Stimulated activated CD4-positive, alpha-beta T cell treated with anti-CD3 and anti-CD28 coated beads, Interleukin-4, amount 100 ng/mL, for 48 hours (primary cell): ENCODE results near the gene SECTM1.
A peak's percentile ranks its signal among the peaks of the same experiment; 100 is the strongest.

Source experiments
- DNase-seq, 2 donors: peaks; one replicate each; pipeline ENCODE4 v3.0.0-alpha.2; 2020; ENCODE audit warnings: low read depth in 2 of 2

Gene SECTM1

GRCh38 chr17:82328141-82328993 lies 5.2 kb downstream of the SECTM1 start:
- DNase-seq: no peak

GRCh38 chr17:82327757-82328140 lies 5.8 kb downstream of the SECTM1 start:
- DNase-seq: no peak

- no peak for DNase-seq
Observed at GRCh38 chr17:82327289-82327688, 6.3 kb downstream of the SECTM1 start.

DNA sequence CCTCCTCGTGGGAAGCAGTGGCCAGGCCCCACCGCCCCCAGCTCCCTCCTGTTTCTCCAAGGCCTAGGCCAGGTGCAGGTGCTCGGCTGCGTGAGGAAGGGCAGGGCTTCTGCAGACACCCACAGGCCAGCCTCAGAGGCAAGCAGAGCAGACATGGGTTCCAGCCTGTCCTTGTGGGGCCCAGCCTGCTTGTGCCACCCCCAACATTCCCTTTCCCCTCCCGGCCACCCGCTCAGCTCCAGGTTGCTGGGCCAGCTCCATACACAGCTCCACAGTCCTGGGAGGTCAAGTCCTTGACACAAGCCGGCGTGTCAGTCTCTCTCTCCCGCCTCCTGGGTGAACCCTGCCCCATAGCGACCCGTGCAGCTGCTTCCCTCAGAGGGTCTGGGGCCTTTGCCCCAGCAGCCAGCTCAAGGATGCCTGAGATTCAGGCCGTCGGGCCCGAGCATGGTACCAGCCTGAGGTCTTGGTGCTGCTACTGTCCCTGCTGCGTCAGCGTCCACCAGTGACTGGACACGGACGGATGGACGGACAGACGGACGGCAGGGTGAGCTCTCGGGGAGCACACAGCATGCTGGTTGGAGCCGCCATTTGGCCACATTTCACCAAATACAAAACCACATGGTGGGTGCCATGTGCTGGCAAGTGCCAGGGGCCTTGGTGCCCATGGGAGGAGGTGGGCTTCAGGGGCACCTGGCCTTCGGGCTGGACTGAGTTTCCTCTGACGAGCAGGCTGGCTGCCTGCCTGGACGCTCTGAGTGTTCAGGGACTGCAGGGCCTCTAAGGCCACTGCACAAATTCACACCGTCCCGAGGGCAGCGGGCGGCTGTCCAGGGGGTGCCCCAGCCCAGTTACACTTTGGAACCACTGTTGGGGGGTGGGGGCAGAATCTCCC lies 8.0 kb downstream of the SECTM1 start:
- DNase-seq: no peak

- no peak for DNase-seq
Observed at GRCh38 chr17:82324566-82325285, 8.8 kb downstream of the SECTM1 start.

- DNase-seq: no peak
Observed at GRCh38 chr17:82323514-82324234, 9.9 kb downstream of the SECTM1 start.

DNA sequence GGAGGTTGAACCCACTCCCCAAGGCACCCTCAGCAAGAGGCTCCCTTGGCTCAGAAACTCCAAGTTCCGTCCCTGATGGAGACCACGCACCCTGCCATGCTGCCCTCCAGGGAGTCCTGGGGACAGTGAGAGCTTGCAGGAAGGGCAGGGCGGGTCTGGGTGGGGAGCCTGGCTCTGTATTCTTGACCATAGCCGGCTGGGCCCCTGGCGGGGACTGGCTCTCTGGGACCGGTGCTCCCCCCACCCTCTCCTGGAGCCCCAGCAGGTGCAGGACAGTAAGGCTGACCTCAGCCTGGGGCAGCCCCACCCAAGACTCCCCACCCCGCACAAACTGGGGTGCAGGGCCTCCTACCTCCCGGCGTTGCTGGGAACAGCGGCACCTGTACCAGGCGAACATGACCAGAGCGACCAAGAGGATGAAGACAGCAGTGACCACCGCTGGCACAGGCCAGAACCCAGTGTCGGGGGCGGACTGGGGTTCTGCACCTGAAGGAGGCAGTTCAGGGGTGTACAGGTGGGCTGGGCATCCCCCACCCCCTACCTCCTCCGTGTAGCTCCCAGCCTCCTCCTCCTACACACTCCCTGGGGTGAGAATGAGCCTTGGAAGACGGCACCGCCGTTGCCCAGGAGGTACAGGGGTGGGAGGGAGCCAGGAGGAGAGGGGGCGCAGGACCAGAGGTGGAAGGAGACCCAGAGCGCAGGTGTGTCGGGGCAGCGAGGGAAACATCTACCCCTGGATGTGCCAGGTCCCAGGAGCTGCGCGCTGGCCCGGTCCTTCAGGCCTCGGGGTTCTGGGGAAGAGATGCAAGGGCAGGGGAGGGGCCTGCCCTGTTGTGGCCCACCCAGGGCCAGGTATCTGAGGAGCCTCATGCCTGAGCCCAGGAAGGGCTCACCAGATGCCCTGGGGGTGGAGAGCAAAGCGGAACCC lies 10.8 kb downstream of the SECTM1 start:
- DNase-seq: no peak

- no peak for DNase-seq
Observed at GRCh38 chr17:82321947-82322466, 11.6 kb downstream of the SECTM1 start.

DNA sequence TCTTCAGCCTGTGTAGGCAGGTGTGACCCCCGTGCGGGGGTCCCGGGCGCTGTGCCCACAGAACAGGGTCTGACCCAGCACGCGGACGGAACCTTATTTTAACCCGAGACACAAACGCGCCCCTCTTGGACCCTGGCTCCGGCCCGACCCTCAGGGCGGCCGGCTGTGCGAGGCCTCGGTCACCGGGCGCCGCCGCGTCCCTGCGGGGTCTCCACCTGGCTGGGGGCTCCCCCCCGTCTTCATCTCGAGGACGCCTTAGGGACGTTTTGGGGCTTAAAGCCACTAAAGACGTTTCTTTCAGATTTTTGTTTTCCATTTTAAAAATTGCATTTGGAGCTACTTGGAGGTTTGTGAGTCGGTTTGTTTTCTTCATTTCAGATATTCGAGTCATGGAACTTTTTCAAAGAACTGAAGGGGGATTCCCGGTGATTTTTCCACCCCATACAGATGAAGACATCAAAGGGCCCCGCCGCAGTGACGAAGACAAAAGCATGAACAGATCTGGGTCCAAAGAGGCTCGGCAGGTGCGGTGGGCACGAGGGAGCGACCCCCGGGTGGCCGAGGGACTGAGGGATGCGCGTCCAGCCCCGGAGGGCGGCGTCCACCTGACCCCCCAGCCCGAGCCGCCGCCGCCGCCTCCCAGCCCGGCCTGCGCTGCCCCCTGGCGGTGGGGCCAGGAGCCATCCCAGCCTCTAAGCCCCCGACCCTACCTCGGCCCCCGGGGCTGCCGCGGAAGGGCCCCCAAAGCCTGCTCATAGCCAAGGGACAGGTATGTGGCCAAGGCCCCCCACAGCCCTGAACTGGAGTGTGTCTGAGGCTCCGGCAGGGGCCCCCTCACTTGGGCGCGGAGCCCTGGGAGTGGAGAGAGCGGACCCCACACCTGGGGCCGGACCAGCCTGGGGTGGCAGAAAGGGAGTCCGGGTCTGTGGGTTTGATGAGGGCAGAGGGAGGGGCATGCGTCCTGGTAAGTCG lies 12.3 kb downstream of the SECTM1 start:
- peak; percentile 67 to 75 for DNase-seq

- DNase-seq: no peak
Observed at GRCh38 chr17:82320140-82320840, 13.3 kb downstream of the SECTM1 start.

DNA sequence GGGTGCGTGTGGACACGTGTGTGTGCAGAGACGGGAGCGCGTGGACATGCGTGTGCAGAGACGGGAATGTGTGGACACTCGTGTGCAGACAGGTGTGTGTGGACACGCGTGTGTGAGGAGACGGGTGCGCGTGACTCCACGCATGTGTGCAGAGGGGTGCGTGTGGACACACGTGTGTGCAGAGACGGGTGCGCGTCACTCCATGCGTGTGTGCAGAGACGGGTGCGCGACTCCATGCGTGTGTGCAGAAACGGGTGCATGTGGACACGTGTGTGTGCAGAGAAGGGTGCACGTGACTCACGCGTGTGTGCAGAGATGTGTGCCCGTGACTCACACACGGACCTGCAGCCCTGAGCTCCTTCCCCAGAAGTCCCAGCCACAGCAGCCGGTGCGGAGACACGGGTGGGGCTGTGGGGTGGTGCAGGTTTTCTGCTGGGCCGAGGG lies 13.9 kb downstream of the SECTM1 start:
- no peak for DNase-seq

DNA sequence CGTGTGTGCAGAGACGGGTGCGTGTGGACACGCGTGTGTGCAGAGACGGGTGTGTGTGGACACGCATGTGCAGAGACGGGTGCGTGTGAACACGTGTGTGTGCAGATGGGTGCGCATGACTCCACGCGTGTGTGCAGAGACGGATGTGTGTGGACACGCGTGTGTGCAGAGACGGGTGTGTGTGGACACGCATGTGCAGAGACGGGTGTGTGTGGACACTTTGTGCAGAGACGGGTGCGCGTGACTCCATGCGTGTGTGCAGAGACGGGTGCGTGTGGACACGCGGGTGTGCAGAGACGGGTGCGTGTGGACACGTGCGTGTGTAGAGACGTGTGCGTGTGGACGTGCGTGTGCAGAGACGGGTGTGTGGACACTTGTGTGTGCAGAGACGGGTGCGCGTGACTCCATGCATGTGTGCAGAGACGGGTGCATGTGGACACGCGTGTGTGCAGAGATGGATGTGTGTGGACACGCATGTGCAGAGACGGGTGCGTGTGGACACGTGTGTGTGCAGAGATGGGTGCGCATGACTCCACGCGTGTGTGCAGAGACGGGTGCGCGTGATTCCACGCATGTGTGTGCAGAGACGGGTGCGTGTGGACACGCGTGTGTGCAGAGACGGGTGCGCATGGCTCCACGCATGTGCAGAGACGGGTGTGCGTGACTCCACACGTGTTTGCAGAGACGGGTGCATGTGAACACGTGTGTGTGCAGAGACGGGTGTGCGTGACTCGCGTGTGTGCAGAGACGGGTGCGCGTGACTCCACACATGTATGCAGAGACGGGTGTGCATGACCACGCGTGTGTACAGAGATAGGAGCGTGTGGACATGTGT lies 14.6 kb downstream of the SECTM1 start:
- no peak for DNase-seq

DNA sequence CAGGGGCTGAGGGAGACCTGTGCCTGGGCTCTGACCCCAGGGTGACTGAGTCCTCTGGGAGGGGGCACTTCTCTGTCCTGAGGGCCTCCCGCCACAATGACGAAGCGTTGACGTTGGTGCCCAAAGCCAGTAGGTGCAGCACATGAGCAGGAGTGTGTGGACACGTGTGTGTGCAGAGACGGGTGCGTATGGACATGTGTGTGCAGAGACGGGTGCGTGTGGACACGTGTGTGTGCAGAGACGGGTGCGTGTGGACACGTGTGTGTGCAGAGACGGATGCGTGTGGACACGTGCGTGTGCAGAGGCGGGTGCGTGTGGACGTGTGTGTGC lies 15.4 kb downstream of the SECTM1 start:
- no peak for DNase-seq

- peak in 1 of 2 donors; percentile 65 for DNase-seq
Observed at GRCh38 chr17:82317394-82318168, 16.0 kb downstream of the SECTM1 start, which contains the start of gene CD7. CD7 (minus strand) TSS chr17:82317608; CDS start chr17:82317495, 113 bp downstream.

DNA sequence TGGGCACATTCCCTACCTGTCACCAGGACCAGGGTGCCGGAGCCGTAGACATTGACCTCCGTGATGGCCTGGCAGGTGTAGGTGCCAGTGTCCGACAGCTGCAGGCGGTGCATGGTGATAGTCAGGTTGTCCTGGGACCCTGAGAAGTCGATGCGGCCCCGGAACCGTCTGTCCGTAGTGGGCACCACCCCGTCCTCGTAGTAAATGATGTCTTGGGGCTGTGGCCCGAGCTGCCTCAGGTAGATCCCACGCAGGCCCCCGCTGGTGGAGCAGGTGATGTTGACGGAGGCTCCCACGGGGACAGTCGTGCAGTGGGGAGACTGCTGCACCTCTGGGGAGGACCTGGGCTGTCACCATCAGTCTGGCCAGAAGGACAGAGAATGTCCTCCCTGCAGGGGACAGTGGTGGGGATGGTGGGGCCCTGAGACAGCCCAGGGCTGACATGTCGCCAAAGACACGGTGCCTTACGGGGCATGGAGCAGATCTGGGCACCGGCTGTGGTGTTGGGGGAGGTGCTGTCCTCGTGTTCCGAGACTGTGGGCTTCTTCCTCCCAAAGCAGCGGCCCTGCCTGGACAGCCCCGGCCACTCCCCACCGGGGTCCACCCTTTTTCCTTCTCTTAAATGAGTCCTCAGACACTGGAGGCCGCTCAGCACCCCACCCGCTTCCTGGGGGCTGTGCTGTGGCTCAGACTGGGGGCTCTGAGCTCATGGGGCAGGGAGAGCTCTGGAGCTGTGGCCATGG lies 16.7 kb downstream of the SECTM1 start:
- DNase-seq: no peak
